ENCODE data around the gene KLC4. TPM values are rescaled to one million over a fixed set of nuclear protein-coding genes. Genes with fewer than 3 reads are reported as not detected.

KLC4 gene
- polyA plus RNA-seq, 4 donors: 36.3 to 333 (median 206) TPM

GRCh38 chr6:43061861-43062260 lies 2.4 kb downstream of the KLC4 start:
- no peak for FAIRE-seq
- WGBS, 3 donors: 47 to 70% (median 51%) methylated on average over 2 of the region's 2 CpGs
- Histone ChIP-seq H3K9me3 (ENCODE audit: control insufficient read depth in 2 of 2, insufficient read depth in 1 of 2, low read depth in 1 of 2, low read length in 1 of 2) (no peaks in the 10 kb centered on the region), H3K36me3 (ENCODE audit: control insufficient read depth in 3 of 3, insufficient read depth in 2 of 3, low read depth in 1 of 3, low read length in 3 of 3) (peaks cover 0 to 63% (median 15%) of the 10 kb centered on the region in 3 donors), H3K4me3 (ENCODE audit: low read depth in 1 of 3, low read length in 3 of 3) (peak overlapping the region in 2 of 3 donors; percentile 72 to 92), H3K27ac (ENCODE audit: low read depth in 1 of 3, low read length in 2 of 3) (peak overlapping the region in 1 of 3 donors; percentile 96), H3K27me3 (ENCODE audit: control insufficient read depth in 3 of 3, insufficient read depth in 3 of 3, low read length in 3 of 3) (no peaks in the 10 kb centered on the region), H3K4me1 (ENCODE audit: control insufficient read depth in 3 of 3, insufficient read depth in 2 of 3, low read depth in 1 of 3, low read length in 2 of 3) (peaks cover 0 to 31% (median 0%) of the 10 kb centered on the region in 3 donors)
- DNase-seq: peak in 1 of 2 donors; percentile 14

GRCh38 chr6:43062818-43063217 lies 3.4 kb downstream of the KLC4 start:
- Histone ChIP-seq H3K4me1 (ENCODE audit: control insufficient read depth in 3 of 3, insufficient read depth in 2 of 3, low read depth in 1 of 3, low read length in 2 of 3) (peaks cover 0 to 30% (median 0%) of the 10 kb centered on the region in 3 donors), H3K27me3 (ENCODE audit: control insufficient read depth in 3 of 3, insufficient read depth in 3 of 3, low read length in 3 of 3) (no peaks in the 10 kb centered on the region), H3K4me3 (ENCODE audit: low read depth in 1 of 3, low read length in 3 of 3) (no peak overlapping the region), H3K9me3 (ENCODE audit: control insufficient read depth in 2 of 2, insufficient read depth in 1 of 2, low read depth in 1 of 2, low read length in 1 of 2) (no peaks in the 10 kb centered on the region), H3K36me3 (ENCODE audit: control insufficient read depth in 3 of 3, insufficient read depth in 2 of 3, low read depth in 1 of 3, low read length in 3 of 3) (peaks cover 0 to 60% (median 16%) of the 10 kb centered on the region in 3 donors), H3K27ac (ENCODE audit: low read depth in 1 of 3, low read length in 2 of 3) (no peak overlapping the region)
- FAIRE-seq: no peak
- WGBS, 3 donors: 92 to 95% (median 93%) methylated on average over 12 of the region's 12 CpGs
- no peak for DNase-seq

- Histone ChIP-seq H3K27me3 (ENCODE audit: control insufficient read depth in 3 of 3, insufficient read depth in 3 of 3, low read length in 3 of 3) (no peaks in the 10 kb centered on the region), H3K27ac (ENCODE audit: low read depth in 1 of 3, low read length in 2 of 3) (no peak overlapping the region), H3K4me3 (ENCODE audit: low read depth in 1 of 3, low read length in 3 of 3) (no peak overlapping the region), H3K4me1 (ENCODE audit: control insufficient read depth in 3 of 3, insufficient read depth in 2 of 3, low read depth in 1 of 3, low read length in 2 of 3) (peaks cover 0 to 5% (median 0%) of the 10 kb centered on the region in 3 donors), H3K9me3 (ENCODE audit: control insufficient read depth in 2 of 2, insufficient read depth in 1 of 2, low read depth in 1 of 2, low read length in 1 of 2) (no peaks in the 10 kb centered on the region), H3K36me3 (ENCODE audit: control insufficient read depth in 3 of 3, insufficient read depth in 2 of 3, low read depth in 1 of 3, low read length in 3 of 3) (peaks cover 3 to 80% (median 33%) of the 10 kb centered on the region in 3 donors)
- DNase-seq: peak; percentile 23 to 65
- no peak for FAIRE-seq
- 63 to 64% (median 64%) methylated on average over 6 of the region's 6 CpGs for WGBS, 3 donors
Measured at GRCh38 chr6:43070028-43070632, 10.7 kb downstream of the KLC4 start.

GRCh38 chr6:43074847-43075669 lies 15.6 kb downstream of the KLC4 start:
- Histone ChIP-seq H3K9me3 (ENCODE audit: control insufficient read depth in 2 of 2, insufficient read depth in 1 of 2, low read depth in 1 of 2, low read length in 1 of 2) (no peaks in the 10 kb centered on the region), H3K27me3 (ENCODE audit: control insufficient read depth in 3 of 3, insufficient read depth in 3 of 3, low read length in 3 of 3) (peaks cover 0 to 2% (median 0%) of the 10 kb centered on the region in 3 donors), H3K36me3 (ENCODE audit: control insufficient read depth in 3 of 3, insufficient read depth in 2 of 3, low read depth in 1 of 3, low read length in 3 of 3) (peaks cover 3 to 53% (median 20%) of the 10 kb centered on the region in 3 donors), H3K27ac (ENCODE audit: low read depth in 1 of 3, low read length in 2 of 3) (peak overlapping the region in 1 of 3 donors; percentile 68), H3K4me3 (ENCODE audit: low read depth in 1 of 3, low read length in 3 of 3) (no peak overlapping the region), H3K4me1 (ENCODE audit: control insufficient read depth in 3 of 3, insufficient read depth in 2 of 3, low read depth in 1 of 3, low read length in 2 of 3) (peaks cover 0 to 30% (median 0%) of the 10 kb centered on the region in 3 donors)
- 68 to 83% (median 73%) methylated on average over 6 of the region's 6 CpGs for WGBS, 3 donors
- FAIRE-seq (no peak), DNase-seq (no peak)

DNA sequence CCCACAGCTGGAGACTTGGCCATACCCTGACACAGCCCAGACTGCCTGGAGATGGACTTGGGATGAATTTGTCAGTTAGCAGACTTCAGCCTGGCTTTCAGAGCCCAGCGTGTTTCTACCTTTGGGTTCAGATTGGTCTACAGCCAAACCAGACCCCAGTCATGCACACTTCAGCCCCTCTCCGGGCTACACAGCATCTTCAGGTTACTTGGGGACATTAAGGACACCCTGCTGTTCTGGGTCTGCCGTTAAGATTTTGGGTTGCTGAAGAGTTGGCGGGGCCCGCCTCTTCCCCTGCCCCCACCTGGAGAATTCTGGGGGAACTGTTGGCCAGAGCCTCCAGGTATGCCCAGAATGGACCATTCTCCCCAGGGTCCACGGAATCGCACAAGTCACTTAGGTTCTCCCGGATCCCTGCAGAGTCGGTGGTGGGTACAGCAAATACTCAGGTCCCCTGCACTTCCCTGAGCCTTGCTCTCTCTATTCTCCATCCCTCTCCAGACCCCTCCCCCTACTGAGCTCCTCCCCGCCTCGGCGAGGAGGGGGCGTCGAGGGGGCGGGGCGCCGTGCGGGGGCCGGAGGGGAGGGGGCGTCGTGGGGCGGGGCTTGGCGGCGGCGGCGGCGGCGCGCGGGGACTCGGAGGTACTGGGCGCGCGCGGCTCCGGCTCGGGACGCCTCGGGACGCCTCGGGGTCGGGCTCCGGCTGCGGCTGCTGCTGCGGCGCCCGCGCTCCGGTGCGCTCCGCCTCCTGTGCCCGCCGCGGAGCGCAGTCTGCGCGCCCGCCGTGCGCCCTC lies 16.4 kb downstream of the KLC4 start, which contains the start of gene PTK7:
Gene PTK7, plus strand, starts transcription at position 645 of the 794 bp plus-strand sequence. CDS start 175 bp downstream, outside the sequence.
- FAIRE-seq (no peak), DNase-seq (peak in 1 of 2 donors; percentile 72)
- peak within 1 kb of the TSS in 2 of 3 donors; percentile 36 to 68 for H3K27ac ChIP-seq (ENCODE audit: low read depth in 1 of 3, low read length in 2 of 3)
- no peaks in the 10 kb centered on the region for H3K9me3 ChIP-seq (ENCODE audit: control insufficient read depth in 2 of 2, insufficient read depth in 1 of 2, low read depth in 1 of 2, low read length in 1 of 2)
- H3K27me3 ChIP-seq (ENCODE audit: control insufficient read depth in 3 of 3, insufficient read depth in 3 of 3, low read length in 3 of 3): peaks cover 0 to 2% (median 0%) of the 10 kb centered on the region in 3 donors
- peaks cover 3 to 45% (median 13%) of the 10 kb centered on the region in 3 donors for H3K36me3 ChIP-seq (ENCODE audit: control insufficient read depth in 3 of 3, insufficient read depth in 2 of 3, low read depth in 1 of 3, low read length in 3 of 3)
- peaks cover 0 to 27% (median 0%) of the 10 kb centered on the region in 3 donors for H3K4me1 ChIP-seq (ENCODE audit: control insufficient read depth in 3 of 3, insufficient read depth in 2 of 3, low read depth in 1 of 3, low read length in 2 of 3)
- WGBS, 3 donors: 3 to 13% (median 6%) methylated on average over 20 to 60 of the region's 60 CpGs
- peak within 1 kb of the TSS; percentile 39 to 82 (median 51) for H3K4me3 ChIP-seq (ENCODE audit: low read depth in 1 of 3, low read length in 3 of 3)

GRCh38 chr6:43076464-43077332 lies 17.3 kb downstream of the KLC4 start:
- Histone ChIP-seq H3K9me3 (ENCODE audit: control insufficient read depth in 2 of 2, insufficient read depth in 1 of 2, low read depth in 1 of 2, low read length in 1 of 2) (no peaks in the 10 kb centered on the region), H3K27ac (ENCODE audit: low read depth in 1 of 3, low read length in 2 of 3) (peak overlapping the region in 1 of 3 donors; percentile 62), H3K4me3 (ENCODE audit: low read depth in 1 of 3, low read length in 3 of 3) (peak overlapping the region; percentile 39 to 82 (median 51)), H3K36me3 (ENCODE audit: control insufficient read depth in 3 of 3, insufficient read depth in 2 of 3, low read depth in 1 of 3, low read length in 3 of 3) (peaks cover 3 to 38% (median 12%) of the 10 kb centered on the region in 3 donors), H3K4me1 (ENCODE audit: control insufficient read depth in 3 of 3, insufficient read depth in 2 of 3, low read depth in 1 of 3, low read length in 2 of 3) (peaks cover 0 to 27% (median 0%) of the 10 kb centered on the region in 3 donors), H3K27me3 (ENCODE audit: control insufficient read depth in 3 of 3, insufficient read depth in 3 of 3, low read length in 3 of 3) (peaks cover 0 to 2% (median 0%) of the 10 kb centered on the region in 3 donors)
- FAIRE-seq: no peak
- WGBS, 3 donors: 1 to 2% (median 1%) methylated on average over 60 to 72 of the region's 72 CpGs
- peak in 1 of 2 donors; percentile 66 for DNase-seq

- Histone ChIP-seq H3K27ac (ENCODE audit: low read depth in 1 of 3, low read length in 2 of 3) (peak overlapping the region in 1 of 3 donors; percentile 62), H3K36me3 (ENCODE audit: control insufficient read depth in 3 of 3, insufficient read depth in 2 of 3, low read depth in 1 of 3, low read length in 3 of 3) (peaks cover 3 to 32% (median 7%) of the 10 kb centered on the region in 3 donors), H3K9me3 (ENCODE audit: control insufficient read depth in 2 of 2, insufficient read depth in 1 of 2, low read depth in 1 of 2, low read length in 1 of 2) (no peaks in the 10 kb centered on the region), H3K4me3 (ENCODE audit: low read depth in 1 of 3, low read length in 3 of 3) (peak overlapping the region; percentile 39 to 82 (median 51)), H3K27me3 (ENCODE audit: control insufficient read depth in 3 of 3, insufficient read depth in 3 of 3, low read length in 3 of 3) (peaks cover 0 to 2% (median 0%) of the 10 kb centered on the region in 3 donors), H3K4me1 (ENCODE audit: control insufficient read depth in 3 of 3, insufficient read depth in 2 of 3, low read depth in 1 of 3, low read length in 2 of 3) (peaks cover 0 to 27% (median 0%) of the 10 kb centered on the region in 3 donors)
- no peak for DNase-seq
- FAIRE-seq: no peak
- 34 to 38% (median 35%) methylated on average over 8 of the region's 8 CpGs for WGBS, 3 donors
Measured at GRCh38 chr6:43077333-43077809, 17.9 kb downstream of the KLC4 start.

All from small intestine (tissue), 7 donors.